HCT116 (cell line): Measurements from ENCODE around the gene MRPL41. TPM values are rescaled to one million over a fixed set of nuclear protein-coding genes. Genes with fewer than 3 reads are reported as not detected.

Source experiments
- ATAC-seq: fragments of 200-7000 bp; cut with Tn5 transposase; 2 replicates; pipeline ENCODE4 v1.9.1; 2020; ENCODE audit warnings: mild to moderate bottlenecking, moderate library complexity
- BruUV-seq: library from RNA; stranded (reverse); fragments of 400-500 nt; replicated peaks from 2 replicates; lab custom pipeline; 2021; lab: Mats Ljungman, UMichigan
- CTCF ChIA-PET: fragments of 300-600 bp; sonication (Branson Sonifier 250); formaldehyde crosslinking; loops from one replicate; lab custom pipeline; 2021; ENCODE audit warnings: antibody characterized with exemption; lab: Charles Lee
- POLR2A ChIA-PET: fragments of 300-600, 350-600 bp; sonication (Branson Sonifier 250); formaldehyde crosslinking; loops from one replicate; lab custom pipeline; 2021; ENCODE audit warnings: antibody characterized with exemption; lab: Charles Lee
- RAD21 ChIA-PET, 2 experiments: fragments of 300-600 bp; sonication (Branson Sonifier 250); formaldehyde crosslinking; loops; one replicate each; lab custom pipeline; 2023; ENCODE audit warnings: low total read pairs in 2 of 2; ENCODE audit not compliant: uncharacterized antibody in 2 of 2, unreplicated experiment in 2 of 2, low non-redundant PET in 1 of 2; lab: Charles Lee
- DNase-seq: peaks from one replicate; pipeline ENCODE4 v3.0.0-alpha.2; 2010; ENCODE audit warnings: low read depth, low spot score
- H2AFZ ChIP-seq: fragments of 200-600 bp; shearing (Covaris generic), sonication (generic); 2 replicates; pipeline ENCODE4 v1.6.1; 2017; ENCODE audit warnings: low read depth, mixed run types, mixed read lengths, antibody characterized with exemption, low read length; ENCODE audit not compliant: poor library complexity, severe bottlenecking
- H3K27ac ChIP-seq: 2 replicates; pipeline ENCODE4 v1.5.1; 2012; ENCODE audit warnings: low read depth, low read length
- H3K27me3 ChIP-seq: fragments of 200-600 bp; sonication (generic); 2 replicates; pipeline ENCODE4 v1.6.1; 2016; ENCODE audit warnings: mixed run types, low read length, mixed read lengths; ENCODE audit not compliant: insufficient read depth
- H3K36me3 ChIP-seq, 2 experiments: fragments of 200-500 bp in 1 of 2; fragments of 200-600 bp in 1 of 2; sonication (Bioruptor generic) in 1 of 2; sonication (generic) in 1 of 2; 2 replicates each; pipeline versions ENCODE4 v1.5.1 to v1.6.1; 2014 to 2016; ENCODE audit warnings: low read length in 2 of 2, inconsistent platforms in 1 of 2, mixed read lengths in 1 of 2, mixed run types in 1 of 2; ENCODE audit not compliant: insufficient read depth in 2 of 2, control insufficient read depth in 1 of 2
- H3K4me1 ChIP-seq, 2 experiments: fragments of 200-600 bp in 1 of 2; sonication (generic) in 1 of 2; 2 replicates each; pipeline versions ENCODE4 v1.5.1 to v1.6.1; 2012 to 2017; ENCODE audit warnings: low read length in 2 of 2, inconsistent platforms in 1 of 2, mild to moderate bottlenecking in 1 of 2, mixed read lengths in 1 of 2, mixed run types in 1 of 2, moderate library complexity in 1 of 2; ENCODE audit not compliant: insufficient read depth in 2 of 2, control insufficient read depth in 1 of 2
- H3K4me2 ChIP-seq: fragments of 200-600 bp; sonication (generic); 2 replicates; pipeline ENCODE4 v1.6.1; 2017; ENCODE audit warnings: mixed run types, low read length, mixed read lengths
- H3K4me3 ChIP-seq, 2 experiments: fragments of 200-600 bp in 1 of 2; sonication (generic) in 1 of 2; replicated peaks in 1 of 2; 2 replicates each; pipeline ENCODE4 v1.5.1; 2011 to 2016; ENCODE audit warnings: low read length in 2 of 2, control low read depth in 1 of 2, low read depth in 1 of 2, mild to moderate bottlenecking in 1 of 2, mixed read lengths in 1 of 2, mixed run types in 1 of 2
- H3K79me2 ChIP-seq: fragments of 200-600 bp; sonication (generic); 2 replicates; pipeline ENCODE4 v1.6.1; 2017; ENCODE audit warnings: mild to moderate bottlenecking, mixed run types, low read length, moderate library complexity, mixed read lengths; ENCODE audit not compliant: insufficient read depth
- H3K9ac ChIP-seq: fragments of 200-600 bp; sonication (generic); 2 replicates; pipeline ENCODE4 v1.6.1; 2016; ENCODE audit warnings: low read length, mixed read lengths
- H3K9me2 ChIP-seq: fragments of 200-600 bp; sonication (generic), shearing (Covaris generic); 2 replicates; pipeline ENCODE4 v1.6.1; 2017; ENCODE audit warnings: mixed run types, mild to moderate bottlenecking, moderate library complexity; ENCODE audit not compliant: insufficient read depth
- H3K9me3 ChIP-seq, 2 experiments: fragments of 200-500 bp in 1 of 2; fragments of 200-600 bp in 1 of 2; sonication (Bioruptor generic) in 1 of 2; sonication (generic) in 1 of 2; 2 replicates each; pipeline ENCODE4 v1.6.1; 2014 to 2017; ENCODE audit warnings: low read length in 2 of 2, mixed read lengths in 2 of 2, inconsistent platforms in 1 of 2, low read depth in 1 of 2, mild to moderate bottlenecking in 1 of 2, mixed run types in 1 of 2, moderate library complexity in 1 of 2; ENCODE audit not compliant: control insufficient read depth in 1 of 2, insufficient read depth in 1 of 2
- H4K20me1 ChIP-seq: fragments of 200-600 bp; sonication (generic), shearing (Covaris generic); 2 replicates; pipeline ENCODE4 v1.6.1; 2017; ENCODE audit warnings: mixed run types, mild to moderate bottlenecking, moderate library complexity; ENCODE audit not compliant: insufficient read depth
- ATF3 ChIP-seq: IDR thresholded peaks from 2 replicates; pipeline ENCODE4 v1.6.1; 2012
- CBX3 ChIP-seq: IDR thresholded peaks from 2 replicates; pipeline ENCODE4 v1.6.1; 2012; ENCODE audit warnings: low read depth
- CEBPB ChIP-seq: IDR thresholded peaks from 2 replicates; pipeline ENCODE4 v1.6.1; 2012; ENCODE audit warnings: low read depth
- CTCF ChIP-seq, 3 experiments: fragments of 200-600 bp in 1 of 3; sonication (generic) in 1 of 3; IDR thresholded peaks in 2 of 3; conservative IDR thresholded peaks in 1 of 3; 2 replicates each; pipeline ENCODE4 v1.5.1; 2012 to 2017; ENCODE audit warnings: low read depth in 2 of 3, low read length in 2 of 3, antibody characterized with exemption in 1 of 3, borderline replicate concordance in 1 of 3, control low read depth in 1 of 3, mild to moderate bottlenecking in 1 of 3, mixed read lengths in 1 of 3, mixed run types in 1 of 3, moderate library complexity in 1 of 3; ENCODE audit not compliant: insufficient read depth in 1 of 3
- ELF1 ChIP-seq: IDR thresholded peaks from 2 replicates; pipeline ENCODE4 v1.6.1; 2012; ENCODE audit warnings: low read depth, borderline replicate concordance
- EZH2 ChIP-seq: fragments of 200-600 bp; sonication (generic); IDR thresholded peaks from 2 replicates; pipeline ENCODE4 v1.6.1; 2017; ENCODE audit warnings: antibody characterized with exemption, mixed run types
- EZH2phosphoT487 ChIP-seq: fragments of 200-600 bp; IDR thresholded peaks from 2 replicates; pipeline ENCODE4 v1.6.1; 2018; ENCODE audit warnings: antibody characterized with exemption, borderline replicate concordance
- FOSL1 ChIP-seq: IDR thresholded peaks from 2 replicates; pipeline ENCODE4 v1.6.1; 2012; ENCODE audit warnings: low read depth
- MAX ChIP-seq: IDR thresholded peaks from 2 replicates; pipeline ENCODE4 v1.6.1; 2012
- POLR2AphosphoS5 ChIP-seq: IDR thresholded peaks from 2 replicates; pipeline ENCODE4 v1.6.1; 2011; ENCODE audit warnings: mild to moderate bottlenecking, low read depth, low read length, moderate library complexity
- RAD21 ChIP-seq: IDR thresholded peaks from 2 replicates; pipeline ENCODE4 v1.6.1; 2012; ENCODE audit warnings: low read depth, mild to moderate bottlenecking
- SIN3A ChIP-seq: IDR thresholded peaks from 2 replicates; pipeline ENCODE4 v1.6.1; 2012; ENCODE audit warnings: low read depth
- SP1 ChIP-seq: IDR thresholded peaks from 2 replicates; pipeline ENCODE4 v1.6.1; 2012; ENCODE audit warnings: low read depth
- SRF ChIP-seq: IDR thresholded peaks from 2 replicates; pipeline ENCODE4 v1.6.1; 2012; ENCODE audit warnings: low read depth
- YY1 ChIP-seq: IDR thresholded peaks from 2 replicates; pipeline ENCODE4 v1.6.1; 2011; ENCODE audit warnings: low read length, low read depth, moderate library complexity, mild to moderate bottlenecking; ENCODE audit not compliant: insufficient replicate concordance; ENCODE audit errors: extremely low read depth
- ZBTB33 ChIP-seq: IDR thresholded peaks from 2 replicates; pipeline ENCODE4 v1.6.1; 2011; ENCODE audit warnings: mild to moderate bottlenecking, low read length, moderate library complexity; ENCODE audit not compliant: insufficient replicate concordance; ENCODE audit errors: extremely low read depth
- ZNF274 ChIP-seq: fragments of 200-500 bp; sonication (Bioruptor generic); IDR thresholded peaks from 2 replicates; pipeline ENCODE4 v1.6.1; 2014; ENCODE audit warnings: mild to moderate bottlenecking, low read depth, low read length, inconsistent platforms
- intact Hi-C: fragments of 100-400 bp; cut with micrococcal nuclease; formaldehyde crosslinking; loops from 2 replicates; pipeline ENCODE4 v1.10.0; 2022
- total RNA-seq: library from RNA; stranded (reverse); gene quantifications from one replicate; pipeline ENCODE4 v1.2.1, GENCODE V29; 2021; ENCODE audit not compliant: unreplicated experiment

MRPL41 gene
- total RNA-seq, 1 experiment from 2014 or later = 69.5 TPM

GRCh38 chr9:137574192-137574591 is 22.5 kb downstream of the MRPL41 start:
- H3K36me3 ChIP-seq = peaks cover 19 to 45% of the 10 kb centered on the region in 2 experiments
- no peaks in the 10 kb centered on the region for H3K9me3 ChIP-seq
- DNase-seq = no peak
- H3K9me2 ChIP-seq = no peaks in the 10 kb centered on the region
- BruUV-seq = no TSS peak
- no peak overlapping the region for H3K27ac ChIP-seq
- TF ChIP-seq EZH2 = no peak
- no peak for TF ChIP-seq FOSL1
- no peak for TF ChIP-seq ZNF274
- no peak for TF ChIP-seq EZH2phosphoT487
- TF ChIP-seq MAX = no peak
- no peak for TF ChIP-seq SRF
- TF ChIP-seq SP1 = no peak
- no peak for TF ChIP-seq YY1
- TF ChIP-seq SIN3A = no peak
- TF ChIP-seq CBX3 = no peak
- no peak for TF ChIP-seq POLR2AphosphoS5
- TF ChIP-seq RAD21 = no peak
- TF ChIP-seq ATF3 = no peak
- no peak for TF ChIP-seq ELF1
- no peak for TF ChIP-seq CTCF (IDR thresholded peaks at IDR 0.05 in 2 of 3, conservative IDR thresholded peaks at IDR 0.05 in 1 of 3; ENCODE audit: borderline replicate concordance in 1 of 3, insufficient read depth in 1 of 3, low read depth in 2 of 3, low read length in 2 of 3)
- TF ChIP-seq ZBTB33 = no peak
- no peak for TF ChIP-seq CEBPB
- H4K20me1 ChIP-seq = no peaks in the 10 kb centered on the region
- H2AFZ ChIP-seq = no peak overlapping the region
- H3K9ac ChIP-seq = no peak overlapping the region
- ATAC-seq = no peak
- H3K4me2 ChIP-seq = no peak overlapping the region
- ChIA-PET POLR2A (interaction anchor here (0.6 kb wide), 1 partner anchor 158 kb away, joined by 3 read pairs; no protein-coding TSS in a partner anchor), CTCF (no interaction called here), RAD21 (no interaction called here)
- H3K4me1 ChIP-seq = peaks cover 6 to 13% of the 10 kb centered on the region in 2 experiments; a peak in 3 of 4 replicates
- no peaks in the 10 kb centered on the region for H3K27me3 ChIP-seq
- H3K4me3 ChIP-seq = no peak overlapping the region
- peaks cover 74% of the 10 kb centered on the region for H3K79me2 ChIP-seq
- intact Hi-C loops = no loop called here
